Measurements from ENCODE around the gene SACM1L.
"Not testable (repeated sequence)": the region's sequence is repeated elsewhere in the genome, so short reads cannot be mapped to it uniquely, and the experiment has no call there.

Gene SACM1L

GRCh38 chr3:45684327-45684892, 4.8 kb upstream of the SACM1L start:
- no peak for DNase-seq (ENCODE audit: insufficient read length)
- no peak for TF ChIP-seq POLR2A (IDR thresholded peaks at IDR 0.05; ENCODE audit: low read depth, low read length)
- no peak for TF ChIP-seq TAF1 (IDR thresholded peaks at IDR 0.05; ENCODE audit: borderline replicate concordance, low read depth, low read length)
- no peak for TF ChIP-seq POLR2AphosphoS5 (IDR thresholded peaks at IDR 0.05; ENCODE audit: low read depth, low read length)
- no peak for FAIRE-seq

DNA sequence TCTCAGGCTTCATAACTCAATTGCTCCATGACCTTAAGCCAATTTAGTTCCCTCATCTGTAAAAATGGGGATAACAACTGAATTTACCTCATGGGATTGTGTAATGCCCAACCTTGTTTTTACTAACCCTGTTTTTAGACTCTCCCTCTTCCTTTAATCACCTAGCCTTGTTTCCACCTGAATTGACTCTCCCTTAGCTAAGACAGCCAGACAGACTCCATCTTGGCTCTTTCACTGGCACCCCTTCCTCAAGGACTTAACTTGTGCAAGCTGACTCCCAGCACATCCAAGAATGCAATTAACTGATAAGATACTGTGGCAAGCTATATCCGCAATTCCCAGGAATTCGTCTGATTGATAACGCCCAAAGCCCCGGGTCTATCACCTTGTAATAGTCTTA, 3.5 kb upstream of the SACM1L start:
- not testable (repeated sequence) for FAIRE-seq; DNase-seq (ENCODE audit: insufficient read length)

DNA sequence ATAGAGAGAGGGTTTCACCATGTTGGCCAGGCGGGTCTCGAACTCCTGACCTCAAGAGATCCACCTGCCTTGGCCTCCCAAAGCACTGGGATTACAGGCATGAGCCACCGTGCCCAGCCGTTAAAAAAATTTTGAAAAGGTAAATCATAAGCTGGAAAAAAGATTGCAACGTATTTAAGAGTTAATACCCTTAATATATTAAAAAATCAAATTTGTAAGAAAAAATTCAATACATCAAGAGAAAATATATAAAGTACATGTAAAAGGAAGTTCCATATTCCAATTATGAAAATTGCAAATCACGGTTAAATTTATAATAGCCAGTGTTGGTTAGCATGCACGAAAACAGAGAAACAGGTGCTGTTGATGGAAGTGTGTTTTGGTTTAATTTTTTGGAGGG, 2.3 kb upstream of the SACM1L start:
- TF ChIP-seq TAF1 (IDR thresholded peaks at IDR 0.05; ENCODE audit: borderline replicate concordance, low read depth, low read length) (no peak), POLR2AphosphoS5 (IDR thresholded peaks at IDR 0.05; ENCODE audit: low read depth, low read length) (no peak), POLR2A (IDR thresholded peaks at IDR 0.05; ENCODE audit: low read depth, low read length) (no peak)
- DNase-seq (ENCODE audit: insufficient read length) (no peak), FAIRE-seq (no peak)

DNA sequence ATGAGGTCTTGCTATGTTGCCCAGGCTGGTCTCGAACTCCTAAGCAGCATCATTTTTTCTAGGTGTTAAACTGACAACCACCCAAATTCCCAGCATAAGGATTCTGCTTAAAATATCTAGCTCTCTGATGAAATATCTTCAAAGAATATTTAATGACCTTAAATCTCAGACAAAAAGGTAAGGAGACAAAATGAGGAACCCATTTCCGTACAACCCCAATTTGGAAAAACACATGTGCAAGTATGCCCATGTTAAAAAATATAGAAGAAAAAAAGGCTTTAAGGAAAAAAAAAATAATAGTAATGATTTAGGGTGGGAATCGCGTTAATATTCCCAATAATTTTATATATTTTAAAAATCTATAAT, 1.4 kb upstream of the SACM1L start:
- no peak for DNase-seq (ENCODE audit: insufficient read length)
- no peak for FAIRE-seq
- TF ChIP-seq POLR2A (IDR thresholded peaks at IDR 0.05; ENCODE audit: low read depth, low read length), result no peak
- TF ChIP-seq TAF1 (IDR thresholded peaks at IDR 0.05; ENCODE audit: borderline replicate concordance, low read depth, low read length), result no peak
- TF ChIP-seq POLR2AphosphoS5 (IDR thresholded peaks at IDR 0.05; ENCODE audit: low read depth, low read length), result no peak

DNA sequence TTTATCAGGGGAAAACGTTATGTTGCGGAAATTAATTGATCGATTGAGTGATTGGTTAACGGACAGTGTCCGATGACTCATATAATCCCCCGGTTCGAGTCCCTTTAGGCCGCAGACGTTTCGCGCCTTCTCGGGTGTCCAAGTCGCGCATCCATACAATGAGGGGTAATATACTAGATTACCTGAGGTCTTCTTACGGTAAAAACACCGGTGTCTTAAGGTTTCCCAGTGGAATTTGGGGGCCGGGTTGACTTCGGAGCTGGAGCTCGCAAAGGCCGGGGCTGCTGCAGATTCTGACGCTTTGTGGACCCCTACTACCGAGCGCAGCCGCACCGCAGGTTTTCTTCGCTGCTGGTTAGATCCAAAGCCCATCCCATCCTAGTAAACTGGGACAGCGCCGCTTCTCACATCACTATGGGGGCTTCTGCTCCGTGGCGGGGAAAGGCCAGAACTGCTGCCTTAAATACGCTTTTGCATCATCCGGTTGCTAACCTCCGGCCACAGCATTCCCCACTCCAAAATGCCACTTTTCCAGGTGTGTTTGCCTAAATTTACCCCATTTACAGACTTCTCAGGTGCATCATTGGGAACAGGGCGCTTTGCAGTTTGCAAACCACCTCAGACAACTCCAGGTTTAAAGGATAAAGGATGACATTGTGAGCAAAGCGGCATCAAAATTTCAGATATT, 858 bp upstream of the SACM1L start:
- no peak for TF ChIP-seq POLR2AphosphoS5 (IDR thresholded peaks at IDR 0.05; ENCODE audit: low read depth, low read length)
- TF ChIP-seq POLR2A (IDR thresholded peaks at IDR 0.05; ENCODE audit: low read depth, low read length), result no peak
- no peak for TF ChIP-seq TAF1 (IDR thresholded peaks at IDR 0.05; ENCODE audit: borderline replicate concordance, low read depth, low read length)
- FAIRE-seq (no peak), DNase-seq (ENCODE audit: insufficient read length) (no peak)

DNA sequence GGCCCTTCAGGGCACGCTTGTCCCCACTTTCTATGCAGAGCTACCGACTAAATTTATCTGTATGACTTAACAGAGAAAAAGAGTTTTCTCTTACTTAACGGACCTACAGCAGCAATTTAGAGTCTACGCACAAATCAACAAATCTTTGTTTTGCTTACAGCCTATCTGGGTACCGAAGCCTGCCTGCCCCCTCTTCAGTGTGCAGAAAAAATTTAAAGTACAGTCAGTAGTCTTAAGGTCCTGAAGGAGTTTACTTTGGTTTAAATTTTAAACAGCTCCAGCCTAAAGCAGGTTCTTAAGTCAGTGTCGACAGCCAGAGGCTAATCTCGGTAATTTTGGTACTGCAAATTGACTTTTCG, 570 bp downstream of the SACM1L start:
- FAIRE-seq, result no peak
- no peak for TF ChIP-seq POLR2A (IDR thresholded peaks at IDR 0.05; ENCODE audit: low read depth, low read length)
- TF ChIP-seq POLR2AphosphoS5 (IDR thresholded peaks at IDR 0.05; ENCODE audit: low read depth, low read length), result no peak
- TF ChIP-seq TAF1 (IDR thresholded peaks at IDR 0.05; ENCODE audit: borderline replicate concordance, low read depth, low read length), result no peak

GRCh38 chr3:45690336-45691035, 1.3 kb downstream of the SACM1L start:
- no peak for FAIRE-seq
- DNase-seq (ENCODE audit: insufficient read length), result no peak
- TF ChIP-seq TAF1 (IDR thresholded peaks at IDR 0.05; ENCODE audit: borderline replicate concordance, low read depth, low read length) (no peak), POLR2AphosphoS5 (IDR thresholded peaks at IDR 0.05; ENCODE audit: low read depth, low read length) (no peak), POLR2A (IDR thresholded peaks at IDR 0.05; ENCODE audit: low read depth, low read length) (no peak)

More for the DNA sequence above, 570 bp downstream of the SACM1L start:
- no peak for DNase-seq (ENCODE audit: insufficient read length)

DNA sequence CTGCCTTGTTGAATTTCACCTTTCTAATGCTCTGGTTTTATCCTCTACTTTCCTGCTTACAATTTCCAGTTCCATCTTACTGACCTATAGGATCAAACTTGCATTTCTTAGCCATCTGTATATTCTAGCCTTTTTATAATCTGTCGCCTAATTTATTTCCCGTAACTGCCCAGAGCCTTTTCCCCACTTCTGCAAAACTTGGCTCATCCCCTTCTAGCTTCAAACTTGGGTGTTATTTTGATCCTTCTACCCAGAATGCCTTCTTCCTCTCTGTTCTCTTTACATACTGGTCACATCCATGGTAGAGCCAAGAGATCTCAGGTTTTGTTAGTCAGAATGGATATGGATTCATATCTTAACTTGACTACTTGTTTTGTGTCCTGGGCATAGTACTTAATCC, 2.6 kb downstream of the SACM1L start:
- no peak for DNase-seq (ENCODE audit: insufficient read length)
- no peak for TF ChIP-seq POLR2A (IDR thresholded peaks at IDR 0.05; ENCODE audit: low read depth, low read length)
- no peak for TF ChIP-seq POLR2AphosphoS5 (IDR thresholded peaks at IDR 0.05; ENCODE audit: low read depth, low read length)
- TF ChIP-seq TAF1 (IDR thresholded peaks at IDR 0.05; ENCODE audit: borderline replicate concordance, low read depth, low read length), result no peak
- FAIRE-seq, result no peak

- FAIRE-seq, result no peak
- TF ChIP-seq TAF1 (IDR thresholded peaks at IDR 0.05; ENCODE audit: borderline replicate concordance, low read depth, low read length) (no peak), POLR2AphosphoS5 (IDR thresholded peaks at IDR 0.05; ENCODE audit: low read depth, low read length) (no peak), POLR2A (IDR thresholded peaks at IDR 0.05; ENCODE audit: low read depth, low read length) (no peak)
These were observed 3.7 kb downstream of the SACM1L start for GRCh38 chr3:45692866-45693265.

DNA sequence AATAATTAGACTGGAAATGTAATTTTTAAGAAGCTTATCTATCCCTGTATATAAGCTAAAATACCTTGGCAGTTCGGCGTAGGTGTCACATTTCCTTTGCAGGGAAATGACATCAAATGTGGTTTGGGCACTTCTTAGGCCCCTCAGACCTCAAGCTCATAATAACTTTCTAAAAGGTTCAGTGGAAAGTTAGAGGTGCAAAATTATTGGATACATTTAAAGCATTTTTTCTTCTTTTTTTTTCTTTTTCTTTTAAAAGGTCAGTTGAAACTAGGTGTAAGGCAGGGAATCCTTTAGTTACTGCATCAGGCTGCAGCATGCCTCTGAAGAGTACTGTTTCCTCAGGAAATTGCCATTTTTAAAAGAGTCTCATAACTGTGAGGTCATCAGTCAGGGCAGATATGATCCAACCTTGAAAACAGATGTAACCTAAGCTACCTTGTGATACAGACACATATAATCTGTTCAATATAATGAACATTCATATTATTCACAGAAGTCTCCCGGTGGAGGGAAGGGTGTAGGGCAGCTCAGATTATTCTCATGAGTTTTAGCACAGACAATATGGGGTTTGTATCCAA, 4.8 kb downstream of the SACM1L start:
- TF ChIP-seq POLR2AphosphoS5 (IDR thresholded peaks at IDR 0.05; ENCODE audit: low read depth, low read length), result no peak
- no peak for TF ChIP-seq POLR2A (IDR thresholded peaks at IDR 0.05; ENCODE audit: low read depth, low read length)
- no peak for TF ChIP-seq TAF1 (IDR thresholded peaks at IDR 0.05; ENCODE audit: borderline replicate concordance, low read depth, low read length)
- DNase-seq (ENCODE audit: insufficient read length) (no peak), FAIRE-seq (peak; percentile 76)

More at GRCh38 chr3:45692866-45693265, 3.7 kb downstream of the SACM1L start:
- no peak for DNase-seq (ENCODE audit: insufficient read length)

- DNase-seq (ENCODE audit: insufficient read length), result not testable (repeated sequence)
- FAIRE-seq, result peak; percentile 56
These were observed 6.0 kb downstream of the SACM1L start for GRCh38 chr3:45695166-45695565.

GRCh38 chr3:45700570-45701073, 11.4 kb downstream of the SACM1L start:
- FAIRE-seq (no peak), DNase-seq (ENCODE audit: insufficient read length) (no peak)

More at GRCh38 chr3:45700570-45701073, 11.4 kb downstream of the SACM1L start:
- TF ChIP-seq POLR2A (IDR thresholded peaks at IDR 0.05; ENCODE audit: low read depth, low read length) (no peak), TAF1 (IDR thresholded peaks at IDR 0.05; ENCODE audit: borderline replicate concordance, low read depth, low read length) (no peak), POLR2AphosphoS5 (IDR thresholded peaks at IDR 0.05; ENCODE audit: low read depth, low read length) (no peak)
